Thyroid gland (tissue), 4 donors: Measurements from ENCODE around the gene RB1.

Experiments used
- CTCF ChIP-seq, 6 experiments: fragments of 200-600 bp in 3 of 6; fragments of 450-650 bp in 3 of 6; sonication (generic) in 3 of 6; IDR thresholded peaks; one replicate each; pipeline ENCODE4 v1.5.1; 2016 to 2019; ENCODE audit warnings: antibody characterized with exemption in 6 of 6, mild to moderate bottlenecking in 2 of 6, inconsistent platforms in 1 of 6, moderate library complexity in 1 of 6
- POLR2A ChIP-seq, 2 donors: fragments of 450-650 bp; IDR thresholded peaks; one replicate each; pipeline ENCODE4 v1.6.1; 2017; ENCODE audit warnings: antibody characterized with exemption in 2 of 2, mild to moderate bottlenecking in 2 of 2, moderate library complexity in 1 of 2

- TF ChIP-seq POLR2A (IDR thresholded peaks at IDR 0.05), result no peak
- TF ChIP-seq CTCF (IDR thresholded peaks at IDR 0.05), result no peak
Measured at GRCh38 chr13:48403913-48404312, 100.4 kb downstream of the RB1 start.
